Measurements from ENCODE around the gene CDCA7L. TPM values are rescaled to one million over a fixed set of nuclear protein-coding genes. Genes with fewer than 3 reads are reported as not detected.
"Not testable (repeated sequence)": the region's sequence is repeated elsewhere in the genome, so short reads cannot be mapped to it uniquely, and the experiment has no call there.

The CDCA7L gene
- polyA plus RNA-seq, 1 experiment = 34.0 TPM

DNA sequence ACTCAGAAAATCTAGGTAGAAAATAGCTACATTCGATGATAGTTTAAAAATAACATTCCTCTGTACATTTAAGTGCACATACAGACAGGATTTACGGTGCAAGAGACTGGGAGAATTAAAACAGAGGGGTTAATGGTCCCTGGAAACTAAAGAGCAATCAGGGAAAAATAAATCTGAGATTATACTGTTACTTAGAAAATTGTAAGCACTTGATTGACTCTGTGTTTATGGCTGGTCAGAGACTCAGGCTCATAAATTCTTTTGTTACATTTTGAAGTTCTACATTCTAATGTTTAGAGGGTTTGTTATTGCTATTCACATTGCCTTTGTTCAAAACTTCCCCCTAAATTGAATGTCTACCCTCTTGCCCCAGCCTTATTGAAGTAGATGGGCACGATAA lies 54.4 kb downstream of the CDCA7L start:
- no peak overlapping the region for H3K4me3 ChIP-seq (ENCODE audit: low read depth, low read length)
- ChIA-PET CTCF (no interaction called here), POLR2A (no interaction called here)
- DNase-seq (ENCODE audit: low read depth) = no peak
- no peaks in the 10 kb centered on the region for H3K27me3 ChIP-seq (ENCODE audit: control insufficient read depth, insufficient read depth, low read length)
- TF ChIP-seq, protein P1, sequence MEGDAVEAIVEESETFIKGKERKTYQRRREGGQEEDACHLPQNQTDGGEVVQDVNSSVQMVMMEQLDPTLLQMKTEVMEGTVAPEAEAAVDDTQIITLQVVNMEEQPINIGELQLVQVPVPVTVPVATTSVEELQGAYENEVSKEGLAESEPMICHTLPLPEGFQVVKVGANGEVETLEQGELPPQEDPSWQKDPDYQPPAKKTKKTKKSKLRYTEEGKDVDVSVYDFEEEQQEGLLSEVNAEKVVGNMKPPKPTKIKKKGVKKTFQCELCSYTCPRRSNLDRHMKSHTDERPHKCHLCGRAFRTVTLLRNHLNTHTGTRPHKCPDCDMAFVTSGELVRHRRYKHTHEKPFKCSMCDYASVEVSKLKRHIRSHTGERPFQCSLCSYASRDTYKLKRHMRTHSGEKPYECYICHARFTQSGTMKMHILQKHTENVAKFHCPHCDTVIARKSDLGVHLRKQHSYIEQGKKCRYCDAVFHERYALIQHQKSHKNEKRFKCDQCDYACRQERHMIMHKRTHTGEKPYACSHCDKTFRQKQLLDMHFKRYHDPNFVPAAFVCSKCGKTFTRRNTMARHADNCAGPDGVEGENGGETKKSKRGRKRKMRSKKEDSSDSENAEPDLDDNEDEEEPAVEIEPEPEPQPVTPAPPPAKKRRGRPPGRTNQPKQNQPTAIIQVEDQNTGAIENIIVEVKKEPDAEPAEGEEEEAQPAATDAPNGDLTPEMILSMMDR (IDR thresholded peaks at IDR 0.05; ENCODE audit: insufficient read depth, low read depth, low read length) = no peak
- H3K36me3 ChIP-seq (ENCODE audit: control insufficient read depth, insufficient read depth, low read length) = no peaks in the 10 kb centered on the region

DNA sequence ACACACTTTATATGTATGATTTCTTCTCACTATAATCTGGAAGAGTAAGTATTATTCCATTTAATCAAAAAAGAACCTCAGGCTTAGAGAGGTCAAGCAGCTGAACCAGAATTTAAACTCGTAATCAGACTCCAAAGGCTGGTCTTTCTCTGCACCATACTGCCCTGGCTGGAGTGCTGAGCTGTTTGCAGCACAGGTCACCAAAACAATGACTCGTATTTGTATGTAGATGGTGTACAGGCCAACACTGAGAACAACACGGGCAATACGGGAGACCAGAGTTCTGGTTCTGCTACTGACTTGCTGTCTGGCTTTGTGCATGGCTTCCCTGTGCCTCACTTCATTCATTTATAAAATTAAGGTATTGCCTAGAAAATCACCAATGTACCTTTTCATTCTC lies 57.9 kb downstream of the CDCA7L start:
- Histone ChIP-seq H3K27me3 (ENCODE audit: control insufficient read depth, insufficient read depth, low read length) (no peaks in the 10 kb centered on the region), H3K4me3 (ENCODE audit: low read depth, low read length) (no peak overlapping the region), H3K36me3 (ENCODE audit: control insufficient read depth, insufficient read depth, low read length) (no peaks in the 10 kb centered on the region)
- no peak for DNase-seq (ENCODE audit: low read depth)
- POLR2A ChIA-PET = no interaction called here
- CTCF ChIA-PET = no interaction called here
- TF ChIP-seq, protein P1 (IDR thresholded peaks at IDR 0.05; ENCODE audit: insufficient read depth, low read depth, low read length) = no peak

DNA sequence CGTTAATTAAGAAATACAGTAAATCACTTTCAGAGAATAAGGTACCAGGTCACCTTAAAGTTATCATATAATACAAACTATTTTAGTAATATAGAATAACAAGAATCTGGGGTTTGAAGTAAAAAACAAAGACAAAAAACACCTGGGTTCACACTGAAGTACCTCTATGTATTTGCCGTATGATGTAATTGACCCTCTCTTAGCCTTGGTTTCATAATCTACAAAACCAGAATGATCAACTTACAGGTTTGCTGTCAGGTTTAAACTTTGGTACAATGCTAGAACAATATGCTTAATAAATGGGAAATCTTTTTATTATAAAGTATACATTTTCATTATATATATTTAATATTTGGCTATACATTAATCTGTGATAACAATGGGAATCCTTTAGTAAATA lies 58.3 kb downstream of the CDCA7L start:
- Histone ChIP-seq H3K36me3 (ENCODE audit: control insufficient read depth, insufficient read depth, low read length) (no peaks in the 10 kb centered on the region), H3K4me3 (ENCODE audit: low read depth, low read length) (no peak overlapping the region), H3K27me3 (ENCODE audit: control insufficient read depth, insufficient read depth, low read length) (no peaks in the 10 kb centered on the region)
- ChIA-PET POLR2A (no interaction called here), CTCF (no interaction called here)
- no peak for DNase-seq (ENCODE audit: low read depth)
- TF ChIP-seq, protein P1 (IDR thresholded peaks at IDR 0.05; ENCODE audit: insufficient read depth, low read depth, low read length) = no peak

DNA sequence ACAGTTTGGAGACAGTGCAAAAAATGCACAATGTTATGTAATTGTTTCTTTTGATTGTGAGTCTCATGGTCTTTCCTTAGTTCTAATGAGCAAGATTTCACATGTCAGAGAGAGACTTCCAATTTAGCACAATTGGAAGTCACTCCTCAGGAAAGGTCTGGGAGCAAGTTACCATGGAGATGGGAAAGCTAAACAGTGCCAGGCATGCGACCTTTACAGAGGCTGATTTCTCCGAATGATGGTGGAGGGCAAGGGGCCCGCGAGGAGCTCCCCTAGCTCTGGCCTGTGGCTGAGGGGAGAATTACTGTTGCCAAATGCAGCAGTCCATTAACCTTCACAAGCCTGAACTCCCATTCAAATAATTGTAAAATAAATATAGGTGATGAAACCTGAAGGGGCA lies 59.3 kb downstream of the CDCA7L start:
- H3K27me3 ChIP-seq (ENCODE audit: control insufficient read depth, insufficient read depth, low read length) = no peaks in the 10 kb centered on the region
- H3K36me3 ChIP-seq (ENCODE audit: control insufficient read depth, insufficient read depth, low read length) = no peaks in the 10 kb centered on the region
- no peak overlapping the region for H3K4me3 ChIP-seq (ENCODE audit: low read depth, low read length)
- DNase-seq (ENCODE audit: low read depth) = no peak
- ChIA-PET CTCF (no interaction called here), POLR2A (no interaction called here)
- TF ChIP-seq, protein P1 (IDR thresholded peaks at IDR 0.05; ENCODE audit: insufficient read depth, low read depth, low read length) = no peak

DNA sequence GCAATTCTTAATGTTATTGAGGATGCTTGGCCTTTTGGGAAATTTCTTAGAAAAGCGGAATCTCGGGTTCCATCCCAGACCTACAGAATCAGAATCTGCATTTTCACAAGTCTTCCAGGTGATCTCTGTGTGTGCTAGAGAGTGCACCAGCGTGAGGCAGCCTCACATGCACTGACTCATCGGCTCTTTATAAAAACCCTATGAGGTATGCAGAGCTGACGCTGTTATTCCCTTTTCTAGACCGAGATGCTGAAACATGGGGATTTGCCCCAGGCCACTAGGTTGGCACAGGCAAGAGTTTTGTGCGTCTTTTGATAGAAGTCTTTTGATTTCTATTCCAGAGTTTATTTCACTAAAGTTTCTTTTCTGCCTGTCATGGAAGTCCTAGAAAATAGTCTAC lies 61.2 kb downstream of the CDCA7L start:
- DNase-seq (ENCODE audit: low read depth) = no peak
- H3K27me3 ChIP-seq (ENCODE audit: control insufficient read depth, insufficient read depth, low read length) = no peaks in the 10 kb centered on the region
- H3K36me3 ChIP-seq (ENCODE audit: control insufficient read depth, insufficient read depth, low read length) = no peaks in the 10 kb centered on the region
- ChIA-PET POLR2A (no interaction called here), CTCF (no interaction called here)
- TF ChIP-seq, protein P1 (IDR thresholded peaks at IDR 0.05; ENCODE audit: insufficient read depth, low read depth, low read length) = no peak
- H3K4me3 ChIP-seq (ENCODE audit: low read depth, low read length) = no peak overlapping the region

DNA sequence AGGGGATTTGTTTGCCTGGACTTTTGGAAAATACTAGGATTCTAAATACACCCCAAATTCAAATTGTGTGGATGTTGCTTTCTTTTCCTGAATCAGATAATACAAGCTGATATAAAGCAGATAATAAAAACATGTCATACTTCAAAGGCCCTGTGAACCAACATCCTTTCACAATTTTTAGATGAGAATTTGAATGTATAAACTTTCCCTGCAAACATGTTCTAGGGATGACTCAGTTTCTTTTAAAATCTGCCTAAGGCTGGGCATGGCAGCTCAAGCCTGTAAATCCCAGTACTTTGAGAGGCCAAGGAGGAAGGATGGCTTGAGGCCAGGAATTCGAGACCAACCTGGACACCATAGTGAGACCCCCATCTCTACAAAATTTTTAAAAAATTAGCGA lies 62.2 kb downstream of the CDCA7L start:
- H3K27me3 ChIP-seq (ENCODE audit: control insufficient read depth, insufficient read depth, low read length); H3K36me3 ChIP-seq (ENCODE audit: control insufficient read depth, insufficient read depth, low read length); DNase-seq (ENCODE audit: low read depth); POLR2A ChIA-PET; H3K4me3 ChIP-seq (ENCODE audit: low read depth, low read length): not testable (repeated sequence)
- CTCF ChIA-PET = interaction anchor here (1.2 kb wide), 1 partner anchor 59 kb away, joined by 5 read pairs; no protein-coding TSS in a partner anchor

Measured in BJ (cell line).